Adrenal gland (tissue), 12 donors: ENCODE data around the gene PLCB1. TPM values are rescaled to one million over a fixed set of nuclear protein-coding genes. Genes with fewer than 3 reads are reported as not detected.

ENCODE experiments used
- DNase-seq, 7 donors: peaks; one replicate each; pipeline ENCODE4 v3.0.0-alpha.2; 2019 to 2020
- H3K27ac ChIP-seq, 5 donors: fragments of 200-600 bp; sonication (generic) in 4 of 5; 1 replicate in 3 of 5; 2 replicates in 2 of 5; pipeline versions ENCODE4 v1.5.1 to v1.8.0; 2016 to 2020; ENCODE audit warnings: mild to moderate bottlenecking in 1 of 5
- H3K27me3 ChIP-seq: fragments of 200-600 bp; 2 replicates; pipeline ENCODE4 v1.8.0; 2021
- H3K36me3 ChIP-seq, 2 donors: fragments of 200-600 bp; replicated peaks in 1 of 2; 1 replicate in 1 of 2; 2 replicates in 1 of 2; pipeline versions ENCODE4 v1.5.1 to v1.8.0; 2018 to 2022
- H3K4me1 ChIP-seq, 2 donors: fragments of 200-600 bp; replicated peaks in 1 of 2; 1 replicate in 1 of 2; 2 replicates in 1 of 2; pipeline versions ENCODE4 v1.5.1 to v1.8.0; 2018 to 2021
- H3K4me3 ChIP-seq, 4 donors: fragments of 200-600 bp; sonication (generic) in 3 of 4; one replicate each; pipeline ENCODE4 v1.5.1; 2016 to 2018
- H3K9me3 ChIP-seq, 3 donors: fragments of 200-600 bp; sonication (generic) in 1 of 3; replicated peaks in 1 of 3; 1 replicate in 2 of 3; 2 replicates in 1 of 3; pipeline versions ENCODE4 v1.5.1 to v1.8.0; 2016 to 2021
- POLR2A ChIP-seq, 2 donors: fragments of 450-650 bp; IDR thresholded peaks; one replicate each; pipeline ENCODE4 v1.6.1; 2017; ENCODE audit warnings: antibody characterized with exemption in 2 of 2, mild to moderate bottlenecking in 2 of 2, moderate library complexity in 1 of 2
- WGBS, 4 donors: extraction: QIAGEN DNeasy Blood & Tissue Kit in 2 of 4; methylation state at CpG; one replicate each; pipeline versions ENCODE4 v1.1.5 to v1.1.7; 2013 to 2017; 5-methylcytosine and 5-hydroxymethylcytosine counted together
- intact Hi-C, 2 donors: fragments of 100-400 bp; cut with DNase I; formaldehyde crosslinking; loops; one replicate each; pipeline versions ENCODE4 v1.14.1 to v1.15.0; 2022 to 2023
- polyA plus RNA-seq, 3 donors: library from polyadenylated mRNA; stranded (reverse); fragments of 200-250 nt in 2 of 3; fragments of 350-450 nt in 1 of 3; fragmentation: Illumina TruSeq in 1 of 3; extraction: RNeasy Lipid Tissue Mini Kit (QIAGEN cat#74804) in 1 of 3; gene quantifications; one replicate each; pipeline ENCODE4 v1.2.3, GENCODE V29; 2013 to 2014
- total RNA-seq, 9 donors: library from RNA; depleted of rRNA in 4 of 9; stranded (reverse); fragments of >200 nt in 4 of 9; fragments of 120-200 nt in 1 of 9; fragmentation: NEBNext Ultra II Directional in 1 of 9; extraction: Animal tissue kit (Norgen Biotek cat#: 25700) in 1 of 9; gene quantifications; one replicate each; pipeline versions ENCODE4 v1.1.0 to v1.2.4, GENCODE V29; 2013 to 2023
- TF ChIP-seq, protein P1 (sequence below), 6 experiments: fragments of 450-650 bp in 4 of 6; fragments of 200-600 bp in 2 of 6; sonication (generic) in 1 of 6; IDR thresholded peaks; 1 replicate in 5 of 6; 2 replicates in 1 of 6; pipeline versions ENCODE4 v1.5.1 to v1.8.0; 2016 to 2021; ENCODE audit warnings: antibody characterized with exemption in 6 of 6, mild to moderate bottlenecking in 2 of 6, moderate library complexity in 1 of 6
- donor health status: healthy with polysubstance abuse.
- donor health status: Bipolar disorder and iron deficiency.
- donor health status: DM: yes; HTN: yes; CAD: no.
- donor health status: DM: no; HTN: no; CAD: no.
- donor health status: DM: no; HTN: no; CAD: no.
- donor health status: DM: yes; HTN: yes; CAD: no.

PLCB1 gene
- total and polyA plus RNA-seq, 12 donors: 7.7 to 56.6 (median 27.9) TPM

DNA sequence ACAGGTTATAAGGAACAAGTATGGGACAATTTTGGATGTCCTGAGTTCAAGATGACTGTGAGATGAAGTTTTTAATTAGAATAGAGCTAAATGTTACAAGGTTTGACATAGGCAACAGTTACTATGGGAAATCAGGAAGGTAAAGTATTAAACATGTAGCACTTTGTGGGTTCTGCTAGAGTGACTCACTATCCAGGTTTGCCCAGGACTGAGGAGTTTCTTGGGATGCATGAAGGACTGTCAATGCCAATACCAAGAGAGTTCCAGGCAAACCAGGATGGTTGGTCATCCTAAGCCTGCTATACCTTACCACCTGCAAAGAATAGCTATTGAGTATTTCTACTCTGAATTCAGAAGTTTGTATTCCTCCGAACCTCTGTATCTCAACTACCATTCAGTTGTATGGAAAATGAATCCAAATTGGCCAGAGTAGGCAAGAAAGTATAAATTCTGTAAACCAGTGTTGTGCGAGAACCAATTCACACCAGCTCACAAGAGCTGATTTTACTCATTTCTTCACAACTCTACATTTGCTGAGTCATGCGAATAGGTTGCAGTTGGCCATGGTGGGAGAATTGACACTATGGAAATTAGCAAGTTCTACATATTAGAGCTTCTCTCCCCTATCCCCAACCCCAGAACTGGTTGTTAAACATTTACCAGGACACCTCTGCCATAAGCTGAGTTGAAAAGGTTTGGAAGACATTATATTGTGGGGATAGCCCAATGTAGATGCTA, 449.5 kb downstream of the PLCB1 start:
- H3K27me3 ChIP-seq: no peaks in the 10 kb centered on the region
- no peaks in the 10 kb centered on the region for H3K9me3 ChIP-seq
- no peaks in the 10 kb centered on the region for H3K36me3 ChIP-seq
- no peak overlapping the region for H3K27ac ChIP-seq
- DNase-seq: no peak
- H3K4me3 ChIP-seq: no peak overlapping the region
- TF ChIP-seq, protein P1, sequence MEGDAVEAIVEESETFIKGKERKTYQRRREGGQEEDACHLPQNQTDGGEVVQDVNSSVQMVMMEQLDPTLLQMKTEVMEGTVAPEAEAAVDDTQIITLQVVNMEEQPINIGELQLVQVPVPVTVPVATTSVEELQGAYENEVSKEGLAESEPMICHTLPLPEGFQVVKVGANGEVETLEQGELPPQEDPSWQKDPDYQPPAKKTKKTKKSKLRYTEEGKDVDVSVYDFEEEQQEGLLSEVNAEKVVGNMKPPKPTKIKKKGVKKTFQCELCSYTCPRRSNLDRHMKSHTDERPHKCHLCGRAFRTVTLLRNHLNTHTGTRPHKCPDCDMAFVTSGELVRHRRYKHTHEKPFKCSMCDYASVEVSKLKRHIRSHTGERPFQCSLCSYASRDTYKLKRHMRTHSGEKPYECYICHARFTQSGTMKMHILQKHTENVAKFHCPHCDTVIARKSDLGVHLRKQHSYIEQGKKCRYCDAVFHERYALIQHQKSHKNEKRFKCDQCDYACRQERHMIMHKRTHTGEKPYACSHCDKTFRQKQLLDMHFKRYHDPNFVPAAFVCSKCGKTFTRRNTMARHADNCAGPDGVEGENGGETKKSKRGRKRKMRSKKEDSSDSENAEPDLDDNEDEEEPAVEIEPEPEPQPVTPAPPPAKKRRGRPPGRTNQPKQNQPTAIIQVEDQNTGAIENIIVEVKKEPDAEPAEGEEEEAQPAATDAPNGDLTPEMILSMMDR (IDR thresholded peaks at IDR 0.05): no peak
- TF ChIP-seq POLR2A (IDR thresholded peaks at IDR 0.05): no peak
- peaks cover 0 to 13% of the 10 kb centered on the region in 2 donors for H3K4me1 ChIP-seq
- intact Hi-C loops: no loop called here
- 95 to 98% (median 96%) methylated on average over 3 of the region's 3 CpGs for WGBS, 4 donors

DNA sequence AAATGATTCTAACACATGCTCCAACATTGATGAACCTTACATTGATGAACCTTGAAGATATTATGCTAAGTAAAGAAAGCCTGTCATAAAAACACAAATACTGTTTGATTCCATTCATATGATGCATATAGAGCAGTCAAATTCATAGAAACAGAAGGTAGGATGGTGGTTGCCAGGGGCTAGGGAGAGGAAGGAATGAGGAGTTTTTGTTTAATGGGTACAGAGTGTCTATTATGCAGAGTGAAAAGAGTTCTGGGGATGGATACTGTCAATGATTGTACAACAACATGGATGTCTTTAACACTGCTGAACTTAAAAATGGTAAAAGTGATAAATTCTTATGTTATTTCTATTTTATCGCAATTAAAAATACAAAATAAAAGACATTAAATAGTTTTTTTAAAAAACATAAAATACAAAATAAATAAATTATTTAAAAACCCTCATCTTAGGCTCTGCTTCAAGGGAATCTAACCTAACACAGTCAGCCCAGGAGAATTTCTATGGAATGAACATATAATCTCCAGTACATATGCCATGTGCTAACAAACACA, 451.0 kb downstream of the PLCB1 start:
- H3K27ac ChIP-seq: no peak overlapping the region
- no peaks in the 10 kb centered on the region for H3K27me3 ChIP-seq
- H3K36me3 ChIP-seq: no peaks in the 10 kb centered on the region
- 92 to 100% (median 97%) methylated on average over 1 of the region's 1 CpG for WGBS, 4 donors
- TF ChIP-seq POLR2A (IDR thresholded peaks at IDR 0.05): no peak
- H3K4me3 ChIP-seq: no peak overlapping the region
- peaks cover 0 to 6% of the 10 kb centered on the region in 2 donors for H3K4me1 ChIP-seq
- DNase-seq: no peak
- intact Hi-C loops: no loop called here
- H3K9me3 ChIP-seq: no peaks in the 10 kb centered on the region

GRCh38 chr20:8583566-8584043, 451.5 kb downstream of the PLCB1 start:
- Histone ChIP-seq H3K36me3 (no peaks in the 10 kb centered on the region), H3K4me1 (peaks cover 0 to under 1% of the 10 kb centered on the region in 2 donors), H3K9me3 (no peaks in the 10 kb centered on the region), H3K4me3 (no peak overlapping the region), H3K27ac (no peak overlapping the region), H3K27me3 (no peaks in the 10 kb centered on the region)
- intact Hi-C loops: no loop called here
- no peak for DNase-seq
- 84 to 94% (median 91%) methylated on average over 7 of the region's 7 CpGs for WGBS, 4 donors
- TF ChIP-seq, protein P1 (IDR thresholded peaks at IDR 0.05): no peak
- TF ChIP-seq POLR2A (IDR thresholded peaks at IDR 0.05): no peak

DNA sequence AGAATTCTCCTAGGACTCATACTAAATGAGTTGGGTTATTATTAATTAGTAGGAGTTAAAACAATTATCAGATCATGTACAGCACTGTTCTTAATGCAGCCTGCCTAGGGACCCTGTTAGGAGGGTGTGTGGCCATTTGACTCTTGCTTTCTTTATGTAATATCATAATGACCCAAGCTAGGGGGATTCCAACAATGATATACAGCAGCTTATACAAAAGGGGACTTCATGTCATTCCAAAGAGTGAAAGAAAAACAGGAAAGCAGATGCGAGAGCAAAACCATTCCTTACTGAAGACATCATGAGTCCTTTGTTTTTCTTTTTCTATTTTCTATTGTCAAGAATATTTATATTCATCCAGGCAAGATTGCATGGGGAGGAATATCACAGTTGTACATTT, 455.2 kb downstream of the PLCB1 start:
- Histone ChIP-seq H3K27me3 (no peaks in the 10 kb centered on the region), H3K4me3 (no peak overlapping the region), H3K27ac (no peak overlapping the region), H3K36me3 (no peaks in the 10 kb centered on the region), H3K4me1 (no peaks in the 10 kb centered on the region), H3K9me3 (no peaks in the 10 kb centered on the region)
- TF ChIP-seq POLR2A (IDR thresholded peaks at IDR 0.05): no peak
- TF ChIP-seq, protein P1 (IDR thresholded peaks at IDR 0.05): no peak
- intact Hi-C loops: no loop called here
- no peak for DNase-seq
- 76 to 83% (median 81%) methylated on average over 1 of the region's 1 CpG for WGBS, 4 donors
